HL-60 (cell line): ENCODE data around the gene PRICKLE3.

ENCODE experiments used
- CTCF ChIP-seq: IDR thresholded peaks from one replicate; pipeline ENCODE4 v1.5.1; 2011; ENCODE audit warnings: low read length, control low read depth, inconsistent platforms; ENCODE audit not compliant: insufficient read depth
- GABPA ChIP-seq: IDR thresholded peaks from 2 replicates; pipeline ENCODE4 v1.6.1; 2012; ENCODE audit warnings: low read depth
- POLR2AphosphoS5 ChIP-seq: IDR thresholded peaks from 2 replicates; pipeline ENCODE4 v1.6.1; 2012; ENCODE audit warnings: low read depth
- REST ChIP-seq: IDR thresholded peaks from 2 replicates; pipeline ENCODE4 v1.6.1; 2012; ENCODE audit warnings: low read depth; ENCODE audit not compliant: insufficient replicate concordance
- SPI1 ChIP-seq: IDR thresholded peaks from 2 replicates; pipeline ENCODE4 v1.6.1; 2012; ENCODE audit warnings: low read depth, mild to moderate bottlenecking, borderline replicate concordance

- TF ChIP-seq CTCF (no peak), POLR2AphosphoS5 (no peak), REST (no peak), GABPA (no peak), SPI1 (no peak)
Measured at GRCh38 chrX:49177873-49178480, 8.2 kb downstream of the PRICKLE3 start.
